SK-N-SH (cell line): ENCODE measurements around the gene KRABD2.

Experiments
- CTCF ChIA-PET: fragments of 300-600, 350-600 bp; formaldehyde crosslinking; extraction: SDS; loops from one replicate; lab custom pipeline; 2021; lab: Yijun Ruan, JAX
- POLR2A ChIA-PET: fragments of 350-600 bp; sonication (Branson Sonifier 250); formaldehyde crosslinking; extraction: SDS; loops from one replicate; lab custom pipeline; 2020; ENCODE audit warnings: antibody characterized with exemption, inconsistent platforms; lab: Yijun Ruan, JAX
- DNase-seq: peaks from one replicate; pipeline ENCODE4 v3.0.0; 2012
- H2AFZ ChIP-seq: fragments of 200-600 bp; sonication (generic); 2 replicates; pipeline ENCODE4 v1.8.1; 2016; ENCODE audit warnings: antibody characterized with exemption, mild to moderate bottlenecking, low read depth
- H3F3A ChIP-seq: fragments of 200-600 bp; sonication (generic); replicated peaks from 2 replicates; pipeline ENCODE3; 2016; ENCODE audit warnings: antibody characterized with exemption, mild to moderate bottlenecking; ENCODE audit not compliant: insufficient read depth
- H3K27ac ChIP-seq, 2 experiments: fragments of 200-500 bp in 1 of 2; fragments of 200-600 bp in 1 of 2; sonication (Bioruptor generic) in 1 of 2; sonication (generic), shearing (Covaris generic) in 1 of 2; 2 replicates each; pipeline versions ENCODE4 v1.5.1 to v1.6.1; 2014 to 2016; ENCODE audit warnings: low read depth in 2 of 2, inconsistent platforms in 1 of 2, low read length in 1 of 2, mild to moderate bottlenecking in 1 of 2, mixed read lengths in 1 of 2
- H3K27me3 ChIP-seq: fragments of 200-600 bp; sonication (generic), shearing (Covaris generic); 2 replicates; pipeline ENCODE4 v1.6.1; 2016; ENCODE audit warnings: mixed run types; ENCODE audit not compliant: insufficient read depth
- H3K36me3 ChIP-seq, 2 experiments: fragments of 200-500 bp in 1 of 2; fragments of 200-600 bp in 1 of 2; sonication (Bioruptor generic) in 1 of 2; sonication (generic) in 1 of 2; replicated peaks in 1 of 2; 2 replicates each; pipeline versions ENCODE3 to v1.5.1; 2014 to 2016; ENCODE audit warnings: low read length in 1 of 2, mild to moderate bottlenecking in 1 of 2; ENCODE audit not compliant: insufficient read depth in 2 of 2, control insufficient read depth in 1 of 2
- H3K4me1 ChIP-seq, 2 experiments: fragments of 200-500 bp in 1 of 2; fragments of 200-600 bp in 1 of 2; sonication (Bioruptor generic) in 1 of 2; sonication (generic), shearing (Covaris generic) in 1 of 2; 2 replicates each; pipeline versions ENCODE4 v1.5.1 to v1.6.1; 2014 to 2016; ENCODE audit warnings: low read depth in 1 of 2, low read length in 1 of 2, mixed run types in 1 of 2; ENCODE audit not compliant: insufficient read depth in 2 of 2, control insufficient read depth in 1 of 2
- H3K4me2 ChIP-seq: fragments of 200-600 bp; sonication (generic), shearing (Covaris generic); 2 replicates; pipeline ENCODE4 v1.6.1; 2017; ENCODE audit warnings: mixed run types
- H3K4me3 ChIP-seq, 2 experiments: fragments of 200-500 bp in 1 of 2; fragments of 200-600 bp in 1 of 2; sonication (Bioruptor generic) in 1 of 2; sonication (generic), shearing (Covaris generic) in 1 of 2; 2 replicates each; pipeline versions ENCODE4 v1.5.1 to v1.8.1; 2014 to 2016; ENCODE audit warnings: low read depth in 2 of 2, inconsistent platforms in 1 of 2, low read length in 1 of 2, mild to moderate bottlenecking in 1 of 2, mixed read lengths in 1 of 2, moderate library complexity in 1 of 2
- H3K79me2 ChIP-seq: fragments of 200-600 bp; sonication (generic); 2 replicates; pipeline ENCODE4 v1.8.1; 2017; ENCODE audit warnings: mild to moderate bottlenecking; ENCODE audit not compliant: insufficient read depth
- H3K9ac ChIP-seq: fragments of 200-600 bp; sonication (generic); 2 replicates; pipeline ENCODE4 v1.6.1; 2017; ENCODE audit warnings: mixed run types
- H3K9me2 ChIP-seq: fragments of 200-600 bp; sonication (generic); 2 replicates; pipeline ENCODE4 v1.6.1; 2017; ENCODE audit warnings: mixed run types
- H3K9me3 ChIP-seq: fragments of 200-600 bp; sonication (generic); 2 replicates; pipeline ENCODE4 v1.6.1; 2017; ENCODE audit warnings: mixed run types, mild to moderate bottlenecking, moderate library complexity
- H4K20me1 ChIP-seq: fragments of 200-600 bp; sonication (generic); 2 replicates; pipeline ENCODE4 v1.6.1; 2017; ENCODE audit warnings: mild to moderate bottlenecking, mixed run types; ENCODE audit not compliant: insufficient read depth
- FOXJ3 ChIP-seq: sonication (generic); formaldehyde crosslinking; IDR thresholded peaks from 2 replicates; pipeline ENCODE4 v1.5.1; 2020; ENCODE audit warnings: mild to moderate bottlenecking, missing genetic modification reagents
- GATA2 ChIP-seq: sonication (generic); formaldehyde crosslinking; IDR thresholded peaks from 2 replicates; pipeline ENCODE4 v1.5.0; 2020; ENCODE audit warnings: mild to moderate bottlenecking, missing genetic modification reagents
- MEF2A ChIP-seq: IDR thresholded peaks from 2 replicates; pipeline ENCODE4 v1.4.0; 2012; ENCODE audit warnings: low read depth, borderline replicate concordance
- MXI1 ChIP-seq: IDR thresholded peaks from 2 replicates; pipeline ENCODE4 v1.6.1; 2012; ENCODE audit warnings: mild to moderate bottlenecking, low read depth, low read length, improper control_type of control experiment
- NFIC ChIP-seq: IDR thresholded peaks from 2 replicates; pipeline ENCODE4 v1.4.0; 2012; ENCODE audit warnings: borderline replicate concordance
- NRF1 ChIP-seq: IDR thresholded peaks from 2 replicates; pipeline ENCODE4 v1.6.1; 2012; ENCODE audit warnings: low read depth, mild to moderate bottlenecking, low read length
- POLR2AphosphoS5 ChIP-seq: IDR thresholded peaks from 2 replicates; pipeline ENCODE4 v1.6.1; 2012; ENCODE audit warnings: low read depth, low read length
- RAD21 ChIP-seq: IDR thresholded peaks from 2 replicates; pipeline ENCODE4 v1.6.1; 2012; ENCODE audit warnings: mild to moderate bottlenecking, low read length
- RFX5 ChIP-seq: IDR thresholded peaks from 2 replicates; pipeline ENCODE4 v1.6.1; 2012; ENCODE audit warnings: mild to moderate bottlenecking, improper control_type of control experiment, low read length
- SMC3 ChIP-seq: IDR thresholded peaks from 2 replicates; pipeline ENCODE4 v1.6.1; 2012; ENCODE audit warnings: low read depth, low read length, improper control_type of control experiment
- TCF12 ChIP-seq: IDR thresholded peaks from 2 replicates; pipeline ENCODE4 v1.4.0; 2012
- YY1 ChIP-seq: IDR thresholded peaks from 2 replicates; pipeline ENCODE4 v1.4.0; 2012; ENCODE audit warnings: low read depth, mild to moderate bottlenecking
- WGBS: methylation state at CpG from one replicate; pipeline ENCODE4 v1.1.6; 2017; ENCODE audit warnings: low lambda C conversion rate; 5-methylcytosine and 5-hydroxymethylcytosine counted together
- TF ChIP-seq, protein P1 (sequence below): fragments of 150-350 bp; IDR thresholded peaks from 2 replicates; pipeline ENCODE4 v1.6.1; 2016; ENCODE audit warnings: mild to moderate bottlenecking, low read depth, low read length
- TF ChIP-seq, protein P2 (sequence below): IDR thresholded peaks from 2 replicates; pipeline ENCODE4 v1.4.0; 2012; ENCODE audit warnings: low read depth, borderline replicate concordance
- TF ChIP-seq, protein P3 (sequence below): IDR thresholded peaks from 2 replicates; pipeline ENCODE4; 2012
- TF ChIP-seq, protein P4 (sequence below): fragments of 150-350 bp; IDR thresholded peaks from 2 replicates; pipeline ENCODE4 v1.6.1; 2017; ENCODE audit warnings: antibody characterized with exemption, low read length, low read depth, borderline replicate concordance
- TF ChIP-seq, protein P5 (sequence below): IDR thresholded peaks from 2 replicates; pipeline ENCODE4 v1.6.1; 2012; ENCODE audit warnings: mild to moderate bottlenecking, low read depth, low read length, moderate library complexity

KRABD2 gene

DNA sequence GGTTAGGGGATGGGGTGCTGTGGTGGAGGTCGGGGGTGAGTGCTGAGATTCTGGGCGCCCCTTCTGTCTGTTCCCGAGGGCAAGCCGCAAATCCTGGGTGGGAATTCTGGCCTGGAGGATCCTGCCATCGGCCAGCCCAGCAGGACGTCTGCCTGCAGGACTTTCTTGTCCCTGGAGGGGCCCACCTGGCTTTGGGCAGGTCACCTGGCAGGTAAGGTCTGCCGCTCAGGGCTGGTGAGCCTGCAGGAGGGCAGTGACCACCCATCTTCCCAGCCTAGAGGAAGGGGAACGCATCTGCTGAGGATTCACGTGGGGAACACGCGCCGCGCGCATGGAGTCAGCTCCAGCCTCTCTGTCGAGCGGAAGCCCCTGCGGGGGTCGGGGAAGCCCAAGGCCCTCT, 15.8 kb upstream of the KRABD2 start:
- H3K36me3 ChIP-seq, result no peaks in the 10 kb centered on the region
- H3K4me3 ChIP-seq, result no peak overlapping the region
- no peaks in the 10 kb centered on the region for H3K79me2 ChIP-seq
- no peaks in the 10 kb centered on the region for H3K9me3 ChIP-seq
- no peak for DNase-seq
- CTCF ChIA-PET, result interaction anchor here (0.9 to 2.2 kb wide), 5 partner anchors 9 to 354 kb away, joined by 3 to 14 read pairs (median 5); partner anchors contain the start of gene KRABD2
- H4K20me1 ChIP-seq, result no peaks in the 10 kb centered on the region
- peaks cover 3% of the 10 kb centered on the region for H3F3A ChIP-seq
- no peak overlapping the region for H3K27ac ChIP-seq
- H3K9me2 ChIP-seq, result no peaks in the 10 kb centered on the region
- 86% methylated on average over 17 of the region's 18 CpGs for WGBS
- peaks cover 16% of the 10 kb centered on the region; the same call in 1 of the 2 replicates for H3K27me3 ChIP-seq
- no peak overlapping the region for H3K9ac ChIP-seq
- H3K4me1 ChIP-seq, result no peaks in the 10 kb centered on the region; a peak in 1 of 4 replicates
- TF ChIP-seq FOXJ3, result no peak
- TF ChIP-seq, protein P1, sequence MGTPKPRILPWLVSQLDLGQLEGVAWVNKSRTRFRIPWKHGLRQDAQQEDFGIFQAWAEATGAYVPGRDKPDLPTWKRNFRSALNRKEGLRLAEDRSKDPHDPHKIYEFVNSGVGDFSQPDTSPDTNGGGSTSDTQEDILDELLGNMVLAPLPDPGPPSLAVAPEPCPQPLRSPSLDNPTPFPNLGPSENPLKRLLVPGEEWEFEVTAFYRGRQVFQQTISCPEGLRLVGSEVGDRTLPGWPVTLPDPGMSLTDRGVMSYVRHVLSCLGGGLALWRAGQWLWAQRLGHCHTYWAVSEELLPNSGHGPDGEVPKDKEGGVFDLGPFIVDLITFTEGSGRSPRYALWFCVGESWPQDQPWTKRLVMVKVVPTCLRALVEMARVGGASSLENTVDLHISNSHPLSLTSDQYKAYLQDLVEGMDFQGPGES, result no peak
- TF ChIP-seq, protein P2, sequence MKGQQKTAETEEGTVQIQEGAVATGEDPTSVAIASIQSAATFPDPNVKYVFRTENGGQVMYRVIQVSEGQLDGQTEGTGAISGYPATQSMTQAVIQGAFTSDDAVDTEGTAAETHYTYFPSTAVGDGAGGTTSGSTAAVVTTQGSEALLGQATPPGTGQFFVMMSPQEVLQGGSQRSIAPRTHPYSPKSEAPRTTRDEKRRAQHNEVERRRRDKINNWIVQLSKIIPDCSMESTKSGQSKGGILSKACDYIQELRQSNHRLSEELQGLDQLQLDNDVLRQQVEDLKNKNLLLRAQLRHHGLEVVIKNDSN, result no peak
- no peak for TF ChIP-seq TCF12
- TF ChIP-seq MEF2A, result no peak
- no peak for TF ChIP-seq MXI1
- TF ChIP-seq RAD21, result no peak
- TF ChIP-seq RFX5, result no peak
- TF ChIP-seq NRF1, result no peak
- TF ChIP-seq POLR2AphosphoS5, result no peak
- TF ChIP-seq, protein P3, sequence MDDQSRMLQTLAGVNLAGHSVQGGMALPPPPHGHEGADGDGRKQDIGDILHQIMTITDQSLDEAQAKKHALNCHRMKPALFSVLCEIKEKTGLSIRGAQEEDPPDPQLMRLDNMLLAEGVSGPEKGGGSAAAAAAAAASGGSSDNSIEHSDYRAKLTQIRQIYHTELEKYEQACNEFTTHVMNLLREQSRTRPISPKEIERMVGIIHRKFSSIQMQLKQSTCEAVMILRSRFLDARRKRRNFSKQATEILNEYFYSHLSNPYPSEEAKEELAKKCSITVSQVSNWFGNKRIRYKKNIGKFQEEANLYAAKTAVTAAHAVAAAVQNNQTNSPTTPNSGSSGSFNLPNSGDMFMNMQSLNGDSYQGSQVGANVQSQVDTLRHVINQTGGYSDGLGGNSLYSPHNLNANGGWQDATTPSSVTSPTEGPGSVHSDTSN, result no peak
- TF ChIP-seq NFIC, result no peak
- TF ChIP-seq, protein P4, sequence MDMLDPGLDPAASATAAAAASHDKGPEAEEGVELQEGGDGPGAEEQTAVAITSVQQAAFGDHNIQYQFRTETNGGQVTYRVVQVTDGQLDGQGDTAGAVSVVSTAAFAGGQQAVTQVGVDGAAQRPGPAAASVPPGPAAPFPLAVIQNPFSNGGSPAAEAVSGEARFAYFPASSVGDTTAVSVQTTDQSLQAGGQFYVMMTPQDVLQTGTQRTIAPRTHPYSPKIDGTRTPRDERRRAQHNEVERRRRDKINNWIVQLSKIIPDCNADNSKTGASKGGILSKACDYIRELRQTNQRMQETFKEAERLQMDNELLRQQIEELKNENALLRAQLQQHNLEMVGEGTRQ, result no peak
- no peak for TF ChIP-seq GATA2 (CRISPR knock-in tag)
- no peak for TF ChIP-seq SMC3
- TF ChIP-seq, protein P5, sequence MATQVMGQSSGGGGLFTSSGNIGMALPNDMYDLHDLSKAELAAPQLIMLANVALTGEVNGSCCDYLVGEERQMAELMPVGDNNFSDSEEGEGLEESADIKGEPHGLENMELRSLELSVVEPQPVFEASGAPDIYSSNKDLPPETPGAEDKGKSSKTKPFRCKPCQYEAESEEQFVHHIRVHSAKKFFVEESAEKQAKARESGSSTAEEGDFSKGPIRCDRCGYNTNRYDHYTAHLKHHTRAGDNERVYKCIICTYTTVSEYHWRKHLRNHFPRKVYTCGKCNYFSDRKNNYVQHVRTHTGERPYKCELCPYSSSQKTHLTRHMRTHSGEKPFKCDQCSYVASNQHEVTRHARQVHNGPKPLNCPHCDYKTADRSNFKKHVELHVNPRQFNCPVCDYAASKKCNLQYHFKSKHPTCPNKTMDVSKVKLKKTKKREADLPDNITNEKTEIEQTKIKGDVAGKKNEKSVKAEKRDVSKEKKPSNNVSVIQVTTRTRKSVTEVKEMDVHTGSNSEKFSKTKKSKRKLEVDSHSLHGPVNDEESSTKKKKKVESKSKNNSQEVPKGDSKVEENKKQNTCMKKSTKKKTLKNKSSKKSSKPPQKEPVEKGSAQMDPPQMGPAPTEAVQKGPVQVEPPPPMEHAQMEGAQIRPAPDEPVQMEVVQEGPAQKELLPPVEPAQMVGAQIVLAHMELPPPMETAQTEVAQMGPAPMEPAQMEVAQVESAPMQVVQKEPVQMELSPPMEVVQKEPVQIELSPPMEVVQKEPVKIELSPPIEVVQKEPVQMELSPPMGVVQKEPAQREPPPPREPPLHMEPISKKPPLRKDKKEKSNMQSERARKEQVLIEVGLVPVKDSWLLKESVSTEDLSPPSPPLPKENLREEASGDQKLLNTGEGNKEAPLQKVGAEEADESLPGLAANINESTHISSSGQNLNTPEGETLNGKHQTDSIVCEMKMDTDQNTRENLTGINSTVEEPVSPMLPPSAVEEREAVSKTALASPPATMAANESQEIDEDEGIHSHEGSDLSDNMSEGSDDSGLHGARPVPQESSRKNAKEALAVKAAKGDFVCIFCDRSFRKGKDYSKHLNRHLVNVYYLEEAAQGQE, result no peak
- no peak for TF ChIP-seq YY1
- no peak overlapping the region for H2AFZ ChIP-seq
- no peak overlapping the region for H3K4me2 ChIP-seq
- POLR2A ChIA-PET, result interaction anchor here (1.0 kb wide), 1 partner anchor 9 kb away, joined by 3 read pairs; no protein-coding TSS in a partner anchor
